Transverse colon (tissue), 4 donors: Measurements from ENCODE around the gene SYT2. TPM values are rescaled to one million over a fixed set of nuclear protein-coding genes. Genes with fewer than 3 reads are reported as not detected.
"Not testable (repeated sequence)": the region's sequence is repeated elsewhere in the genome, so short reads cannot be mapped to it uniquely, and the experiment has no call there.

Source experiments
- DNase-seq: peaks from one replicate; pipeline ENCODE4 v3.0.0-alpha.2; 2019
- H3K27ac ChIP-seq, 4 donors: fragments of 200-600 bp; sonication (generic); 2 replicates each; pipeline ENCODE4 v1.5.1; 2016 to 2018; ENCODE audit warnings: inconsistent platforms in 4 of 4
- H3K27me3 ChIP-seq: fragments of 200-600 bp; sonication (generic); 2 replicates; pipeline ENCODE4 v1.5.1; 2017; ENCODE audit warnings: inconsistent platforms
- H3K36me3 ChIP-seq, 4 donors: fragments of 200-600 bp; sonication (generic); 2 replicates each; pipeline ENCODE4 v1.5.1; 2017 to 2019; ENCODE audit warnings: inconsistent platforms in 4 of 4
- H3K4me1 ChIP-seq, 4 donors: fragments of 200-600 bp; sonication (generic); 2 replicates each; pipeline ENCODE4 v1.5.1; 2017 to 2020; ENCODE audit warnings: inconsistent platforms in 4 of 4
- H3K4me3 ChIP-seq, 4 donors: fragments of 200-600 bp; sonication (generic); 1 replicate in 1 of 4; 2 replicates in 3 of 4; pipeline versions ENCODE4 v1.5.1 to v1.6.1; 2017 to 2019; ENCODE audit warnings: inconsistent platforms in 4 of 4
- H3K9me3 ChIP-seq, 2 donors: fragments of 200-600 bp; sonication (generic); 2 replicates each; pipeline ENCODE4 v1.5.1; 2017 to 2019; ENCODE audit warnings: inconsistent platforms in 2 of 2
- CTCF ChIP-seq, 5 experiments: fragments of 200-600 bp in 3 of 5; fragments of 450-650 bp in 2 of 5; sonication (generic) in 3 of 5; IDR thresholded peaks; 1 replicate in 2 of 5; 2 replicates in 3 of 5; pipeline ENCODE4 v1.5.1; 2016 to 2017; ENCODE audit warnings: antibody characterized with exemption in 5 of 5, inconsistent platforms in 3 of 5, mild to moderate bottlenecking in 2 of 5, moderate library complexity in 1 of 5
- EP300 ChIP-seq: sonication (generic); formaldehyde crosslinking; IDR thresholded peaks from one replicate; pipeline ENCODE4 v1.6.1; 2017; ENCODE audit warnings: antibody characterized with exemption, low read depth
- POLR2A ChIP-seq: fragments of 450-650 bp; IDR thresholded peaks from one replicate; pipeline ENCODE4 v1.6.1; 2016; ENCODE audit warnings: antibody characterized with exemption, mild to moderate bottlenecking, moderate library complexity
- POLR2AphosphoS5 ChIP-seq, 3 donors: sonication (generic); formaldehyde crosslinking; IDR thresholded peaks; one replicate each; pipeline ENCODE4 v1.6.1; 2016; ENCODE audit warnings: antibody characterized with exemption in 3 of 3
- WGBS, 2 donors: methylation state at CpG; one replicate each; pipeline ENCODE4 v1.1.5; 2018; ENCODE audit warnings: low coverage in 1 of 2; 5-methylcytosine and 5-hydroxymethylcytosine counted together
- in situ Hi-C, 4 donors: fragments of 200-750 bp; cut with MboI; loops; one replicate each; pipeline versions ENCODE4 v1.15.0 to v1.15.1; 2017; ENCODE audit warnings: low sequenced_read_pairs in 3 of 4, low pct_ligation_motif_present in 1 of 4, low pct_unique_long_range_greater_than_20kb in 1 of 4
- intact Hi-C: fragments of 100-400 bp; cut with DNase I; formaldehyde crosslinking; loops from one replicate; pipeline ENCODE4 v1.15.1; 2023; ENCODE audit warnings: low total_unique reads
- total RNA-seq, 4 donors: library from RNA; depleted of rRNA; stranded (reverse); fragments of >200 nt; gene quantifications; one replicate each; pipeline ENCODE4 v1.1.0, GENCODE V29; 2016

Gene SYT2
- total RNA-seq, 4 donors from 2014 or later = 0.16 to 0.40 TPM; not detected in 2

DNA sequence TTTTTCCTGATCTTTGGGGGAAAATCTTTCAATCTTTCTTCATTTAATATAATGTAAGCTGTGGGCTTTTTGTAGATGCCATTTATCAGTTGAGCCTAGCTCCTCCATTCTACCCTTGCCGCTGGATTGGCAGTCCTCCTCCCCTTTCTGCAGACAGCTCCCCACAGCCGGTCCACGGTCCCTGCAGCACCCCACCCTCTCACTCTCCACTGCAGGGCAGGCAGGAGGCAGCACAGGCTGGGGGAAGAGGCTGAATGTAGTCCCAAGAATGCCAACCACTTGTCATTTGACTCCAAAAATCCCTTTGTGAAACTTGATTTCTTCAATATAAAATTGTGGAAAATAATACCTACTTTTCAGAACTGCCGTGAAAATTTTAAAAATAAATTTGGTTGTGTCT lies 96.7 kb downstream of the SYT2 start:
- Histone ChIP-seq H3K4me3 (no peak overlapping the region), H3K27ac (no peak overlapping the region), H3K9me3 (no peaks in the 10 kb centered on the region), H3K27me3 (no peaks in the 10 kb centered on the region), H3K4me1 (peaks cover 11 to 25% (median 20%) of the 10 kb centered on the region in 4 donors), H3K36me3 (no peaks in the 10 kb centered on the region)
- no peak for DNase-seq
- TF ChIP-seq POLR2AphosphoS5 (IDR thresholded peaks at IDR 0.05) (no peak), CTCF (IDR thresholded peaks at IDR 0.05) (no peak), POLR2A (no peak), EP300 (no peak)
- in situ Hi-C loops = loop anchor here in 2 of 4 donors (25.0 kb wide), 1 partner anchor 126 kb away; no protein-coding TSS in a partner anchor
- intact Hi-C loops = no loop called here
- 83 to 93% methylated on average over 4 of the region's 4 CpGs for WGBS, 2 donors

DNA sequence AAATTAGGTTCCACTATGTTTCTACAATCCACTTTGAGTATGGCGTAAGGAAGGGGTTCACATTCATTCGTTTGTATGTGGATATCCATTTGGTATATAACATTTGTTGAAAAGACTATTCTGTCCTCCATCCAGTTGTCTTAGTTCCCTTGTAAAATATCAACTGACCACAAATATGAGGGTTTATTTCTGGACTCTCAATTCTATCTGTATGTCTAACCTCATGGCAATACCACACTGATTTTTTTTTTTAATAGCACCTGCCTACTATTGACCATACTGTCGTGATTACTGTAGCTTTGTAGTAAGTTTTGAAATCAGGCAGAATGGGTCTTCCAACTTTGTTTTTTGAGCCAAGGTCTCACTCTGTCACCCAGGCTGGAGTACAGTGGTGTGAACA lies 98.2 kb downstream of the SYT2 start:
- DNase-seq, intact Hi-C loops, H3K9me3 ChIP-seq, H3K36me3 ChIP-seq, H3K4me3 ChIP-seq, H3K27ac ChIP-seq, H3K27me3 ChIP-seq: not testable (repeated sequence)
- 98 to 100% methylated on average over 3 of the region's 3 CpGs for WGBS, 2 donors
- in situ Hi-C loops = loop anchor here in 2 of 4 donors (25.0 kb wide), 1 partner anchor 125 kb away; no protein-coding TSS in a partner anchor
- peaks cover 10 to 20% (median 16%) of the 10 kb centered on the region in 4 donors for H3K4me1 ChIP-seq

- no peaks in the 10 kb centered on the region for H3K27me3 ChIP-seq
- no peaks in the 10 kb centered on the region for H3K4me1 ChIP-seq
- no peaks in the 10 kb centered on the region for H3K36me3 ChIP-seq
- in situ Hi-C loops (loop anchor here in 3 of 4 donors (10.0 to 25.0 kb wide), 2 partner anchors 111 to 118 kb away; no protein-coding TSS in a partner anchor), intact Hi-C loops (loop anchor here (10.0 kb wide), 1 partner anchor 111 kb away; no protein-coding TSS in a partner anchor)
- H3K27ac ChIP-seq = no peak overlapping the region
- H3K4me3 ChIP-seq = no peak overlapping the region
- no peaks in the 10 kb centered on the region for H3K9me3 ChIP-seq
- WGBS, 2 donors = 76% methylated on average over 5 of the region's 5 CpGs; no CpG with 5 or more reads in 1 of the 2 donors
- DNase-seq = no peak
- TF ChIP-seq CTCF (IDR thresholded peaks at IDR 0.05) (no peak), EP300 (no peak), POLR2A (no peak), POLR2AphosphoS5 (IDR thresholded peaks at IDR 0.05) (no peak)
These were observed 104.7 kb downstream of the SYT2 start for GRCh38 chr1:202605515-202605914.

GRCh38 chr1:202603435-202603834 lies 106.8 kb downstream of the SYT2 start:
- H3K27me3 ChIP-seq = no peaks in the 10 kb centered on the region
- H3K36me3 ChIP-seq = no peaks in the 10 kb centered on the region
- in situ Hi-C loops (loop anchor here in 3 of 4 donors (10.0 to 25.0 kb wide), 2 partner anchors 109 to 116 kb away; no protein-coding TSS in a partner anchor), intact Hi-C loops (loop anchor here (10.0 kb wide), 1 partner anchor 109 kb away; no protein-coding TSS in a partner anchor)
- WGBS, 2 donors = 96% methylated on average over 2 of the region's 2 CpGs; no CpG with 5 or more reads in 1 of the 2 donors
- peaks cover 0 to 6% (median 0%) of the 10 kb centered on the region in 4 donors for H3K4me1 ChIP-seq
- H3K27ac ChIP-seq = no peak overlapping the region
- TF ChIP-seq POLR2A (no peak), EP300 (no peak), CTCF (IDR thresholded peaks at IDR 0.05) (no peak), POLR2AphosphoS5 (IDR thresholded peaks at IDR 0.05) (no peak)
- H3K9me3 ChIP-seq = no peaks in the 10 kb centered on the region
- DNase-seq = no peak
- H3K4me3 ChIP-seq = no peak overlapping the region
